Stimulated activated CD4-positive, alpha-beta T cell treated with anti-CD3 and anti-CD28 coated beads, TNF-alpha, amount 100 ng/mL, for 1 hour (primary cell): ENCODE results near the gene HRAS.
"Not testable (repeated sequence)": the region's sequence is repeated elsewhere in the genome, so short reads cannot be mapped to it uniquely, and the experiment has no call there.

Experiments used
- DNase-seq, 3 donors: peaks; one replicate each; pipeline ENCODE4 v3.0.0-alpha.2; 2020; ENCODE audit warnings: low read depth in 3 of 3, low spot score in 1 of 3

HRAS gene

GRCh38 chr11:535519-536454 lies at the start of gene HRAS:
HRAS (minus strand) TSS chr11:535576.
- DNase-seq: peak; percentile 94 to 95 (median 95)

GRCh38 chr11:584287-584686 lies 48.9 kb upstream of the HRAS start:
- DNase-seq: no peak

DNA sequence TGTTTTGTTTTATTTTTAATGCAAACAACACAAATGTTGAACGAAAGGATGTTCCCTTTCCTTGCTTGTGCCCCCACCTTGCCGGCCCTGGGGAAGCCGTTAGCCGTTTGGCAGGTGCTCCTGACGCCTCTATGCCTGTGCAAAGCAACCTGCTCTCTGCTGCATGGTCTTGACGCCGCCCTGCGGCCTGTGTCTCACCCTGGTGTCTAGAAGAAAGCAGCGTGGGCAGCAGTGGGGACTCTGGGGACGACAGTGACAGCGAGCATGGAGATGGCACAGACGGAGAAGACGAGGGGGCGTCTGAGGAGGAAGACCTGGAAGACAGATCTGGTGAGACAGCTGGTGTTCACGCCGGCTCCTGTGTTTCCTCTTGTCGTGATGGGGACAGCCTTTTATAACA lies 46.4 kb upstream of the HRAS start:
- DNase-seq: no peak

GRCh38 chr11:581342-581741 lies 46.0 kb upstream of the HRAS start:
- no peak for DNase-seq

DNA sequence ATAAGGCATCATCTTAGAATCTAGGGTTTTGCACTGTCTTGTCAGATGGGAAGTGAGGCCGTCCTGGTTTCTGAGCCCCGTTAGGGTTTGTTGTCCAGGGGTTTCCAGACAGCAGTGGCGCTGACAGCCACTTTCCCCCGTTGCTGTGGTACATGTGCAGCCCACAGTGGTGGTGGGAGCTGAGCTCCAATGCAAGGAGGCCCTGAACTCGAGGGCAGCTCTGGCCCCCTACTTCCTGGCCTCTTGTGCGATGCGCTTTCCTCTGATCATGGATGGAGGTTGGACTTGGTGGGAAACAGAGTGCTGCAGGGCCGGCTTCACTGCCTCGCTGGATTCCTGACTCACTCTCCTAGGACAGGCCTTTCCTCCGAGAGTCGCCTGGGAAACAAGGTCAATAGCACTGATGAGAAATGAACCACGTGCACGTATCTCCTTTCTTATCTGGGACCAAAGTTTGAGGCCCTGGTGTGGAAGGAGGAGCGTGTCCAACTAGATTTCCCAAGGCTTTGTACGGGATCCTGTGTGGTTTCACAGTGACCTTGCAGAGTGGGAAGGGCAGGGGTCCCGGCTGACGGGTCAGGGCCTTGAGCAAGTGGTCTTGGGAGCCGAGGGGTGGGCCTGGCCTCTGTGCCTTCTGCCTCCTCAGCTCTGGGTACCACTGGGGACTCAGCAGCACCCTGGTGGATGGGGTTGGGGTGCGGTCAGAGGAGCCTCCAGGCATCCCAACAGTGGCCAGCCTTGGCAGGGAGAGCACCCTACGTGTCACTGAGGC lies 44.6 kb upstream of the HRAS start:
- DNase-seq: no peak

- DNase-seq: no peak
Observed at GRCh38 chr11:578276-579035, 43.1 kb upstream of the HRAS start.

DNA sequence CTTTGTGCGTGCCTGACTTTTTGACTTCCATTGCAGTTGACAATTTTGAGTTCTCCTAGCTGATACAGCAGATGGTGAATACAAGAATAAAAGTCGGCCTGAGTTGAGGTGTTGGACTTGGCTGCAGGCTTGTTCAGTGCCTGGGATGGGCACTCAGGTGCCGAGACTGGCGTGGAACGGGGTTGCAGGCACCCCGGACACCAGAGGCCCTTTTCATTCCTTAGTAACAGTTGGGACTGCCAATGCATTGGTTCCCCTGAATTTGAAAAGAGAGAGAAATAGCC lies 42.2 kb upstream of the HRAS start:
- no peak for DNase-seq

- DNase-seq: no peak
Observed at GRCh38 chr11:576811-577610, 41.6 kb upstream of the HRAS start.

- DNase-seq: peak; percentile 91 to 95 (median 94)
Observed at GRCh38 chr11:575996-576768, 40.8 kb upstream of the HRAS start, which contains the start of gene PHRF1. PHRF1 (plus strand) TSS chr11:576470; CDS start chr11:581513, 5,043 bp downstream.

GRCh38 chr11:575313-575995 lies 40.1 kb upstream of the HRAS start:
- no peak for DNase-seq

GRCh38 chr11:574632-575312 lies 39.4 kb upstream of the HRAS start:
- no peak for DNase-seq

- DNase-seq: not testable (repeated sequence)
Observed at GRCh38 chr11:574031-574570, 38.7 kb upstream of the HRAS start.

DNA sequence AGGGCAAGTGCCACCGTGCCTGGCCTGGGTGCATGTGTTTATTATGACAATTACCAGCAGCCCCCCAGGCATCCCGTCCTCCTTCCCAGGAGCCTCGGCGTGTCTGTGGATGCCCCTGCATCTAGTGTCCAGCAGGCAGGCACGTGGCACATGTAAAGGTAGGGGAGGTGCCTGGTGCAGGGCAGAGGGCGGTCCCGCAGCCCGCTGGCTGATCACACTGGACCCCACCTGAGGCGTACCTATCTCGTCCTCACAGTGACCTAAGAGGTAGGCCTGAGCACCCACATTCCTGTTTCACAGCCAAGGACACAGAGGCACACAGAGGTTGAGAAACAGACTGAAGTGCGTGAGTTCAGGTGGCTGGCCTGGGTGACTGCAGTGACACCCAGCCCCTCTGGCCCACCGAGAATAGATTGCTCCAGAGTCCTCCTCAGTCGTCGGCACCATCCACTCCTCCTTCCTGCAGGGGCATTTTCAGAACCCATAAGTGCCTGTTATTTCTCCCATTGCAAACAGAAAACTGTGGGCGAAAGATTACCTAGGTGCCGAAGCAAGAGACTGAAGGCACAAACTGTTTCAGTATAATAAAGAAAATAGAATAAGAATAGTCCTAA lies 37.9 kb upstream of the HRAS start:
- no peak for DNase-seq

- no peak for DNase-seq
Observed at GRCh38 chr11:571802-572185, 36.4 kb upstream of the HRAS start.

- no peak for DNase-seq
Observed at GRCh38 chr11:569158-569885, 33.9 kb upstream of the HRAS start.

DNA sequence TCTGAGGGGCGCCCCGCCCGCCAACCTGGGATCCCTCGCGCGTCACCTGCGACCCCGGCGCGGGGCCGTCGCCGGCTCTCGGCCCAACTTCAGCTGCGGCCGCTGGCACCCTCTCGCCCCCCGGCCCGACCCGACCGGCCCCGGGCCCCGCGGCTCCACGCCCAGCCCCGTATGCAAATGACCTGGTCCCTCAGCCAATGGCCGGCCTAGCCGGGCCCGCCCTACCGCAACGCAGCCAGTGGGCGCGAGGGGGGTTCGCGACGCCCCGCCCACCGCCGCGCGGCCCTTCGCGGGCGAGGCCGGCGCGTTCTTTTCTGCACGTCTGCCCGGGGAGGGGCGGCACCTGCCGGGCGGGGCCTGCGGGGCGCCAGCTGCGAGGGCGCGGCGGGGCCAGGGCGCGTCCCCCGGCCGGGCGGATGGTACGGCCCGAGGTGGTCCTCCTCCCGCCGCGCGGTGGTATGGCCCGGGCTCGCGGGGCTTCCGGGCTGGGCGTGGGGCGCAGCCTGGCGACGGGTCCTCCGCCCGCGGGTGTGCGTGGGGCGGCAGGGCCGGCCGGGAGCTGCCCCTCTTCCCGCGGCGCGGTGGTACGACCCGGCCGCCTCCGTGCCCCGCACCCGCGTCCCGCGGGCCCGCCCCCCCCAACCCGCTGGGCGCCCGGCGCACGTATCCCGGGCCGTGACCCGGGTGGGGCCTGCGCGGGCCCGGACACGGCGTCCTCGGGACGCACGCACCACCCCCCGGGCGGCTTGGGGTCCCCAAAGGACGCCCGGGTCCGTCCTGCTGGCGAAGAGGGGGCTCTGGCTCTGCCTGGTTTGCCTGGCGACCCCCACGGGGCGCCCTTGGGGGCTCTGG lies 33.2 kb upstream of the HRAS start:
- DNase-seq: peak; percentile 77 to 85 (median 83)
